ENCODE measurements around the gene TM2D3.

GRCh38 chr15:101615414-101615985 is 36.7 kb downstream of the TM2D3 start:
- TF ChIP-seq POLR2AphosphoS5 (IDR thresholded peaks at IDR 0.05) (no peak), CTCF (IDR thresholded peaks at IDR 0.05) (no peak), POLR2A (IDR thresholded peaks at IDR 0.05; ENCODE audit: low read depth) (no peak), EP300 (IDR thresholded peaks at IDR 0.05) (no peak)

All from esophagus muscularis mucosa (tissue), 4 donors.